Muscle layer of colon (tissue), 2 donors: ENCODE measurements around the gene DPF3.

ENCODE experiments used
- H3K27ac ChIP-seq: one replicate; pipeline ENCODE4 v1.7.0; 2013; ENCODE audit warnings: low read depth, mild to moderate bottlenecking, low read length, moderate library complexity
- H3K27me3 ChIP-seq, 2 donors: one replicate each; pipeline ENCODE4 v1.7.0; 2013; ENCODE audit warnings: low read length in 2 of 2, mild to moderate bottlenecking in 2 of 2; ENCODE audit not compliant: insufficient read depth in 2 of 2, control insufficient read depth in 1 of 2
- H3K36me3 ChIP-seq: one replicate; pipeline ENCODE4 v1.7.0; 2013; ENCODE audit warnings: mild to moderate bottlenecking, low read length; ENCODE audit not compliant: insufficient read depth
- H3K4me1 ChIP-seq: one replicate; pipeline ENCODE4 v1.7.0; 2013; ENCODE audit warnings: mild to moderate bottlenecking, low read length; ENCODE audit not compliant: insufficient read depth
- H3K4me3 ChIP-seq, 2 donors: one replicate each; pipeline ENCODE4 v1.7.0; 2013; ENCODE audit warnings: low read length in 2 of 2, low read depth in 1 of 2, mild to moderate bottlenecking in 1 of 2, moderate library complexity in 1 of 2
- H3K9ac ChIP-seq: one replicate; pipeline ENCODE4 v1.7.0; 2013; ENCODE audit warnings: low read length
- H3K9me3 ChIP-seq: one replicate; pipeline ENCODE4 v1.7.0; 2013; ENCODE audit warnings: mild to moderate bottlenecking, low read length
- donor health status: abdominal sarcoma.
- donor health status: Adenocarcinoma of cecum.

Gene DPF3

GRCh38 chr14:72607386-72608130 lies 286.3 kb downstream of the DPF3 start:
- H3K4me3 ChIP-seq = no peak overlapping the region
- H3K4me1 ChIP-seq = no peaks in the 10 kb centered on the region
- no peaks in the 10 kb centered on the region for H3K9me3 ChIP-seq
- H3K9ac ChIP-seq = no peak overlapping the region
- no peaks in the 10 kb centered on the region for H3K36me3 ChIP-seq
- H3K27me3 ChIP-seq = no peaks in the 10 kb centered on the region
- no peak overlapping the region for H3K27ac ChIP-seq

- no peaks in the 10 kb centered on the region for H3K27me3 ChIP-seq
- no peak overlapping the region for H3K4me3 ChIP-seq
- H3K9me3 ChIP-seq = no peaks in the 10 kb centered on the region
- no peaks in the 10 kb centered on the region for H3K36me3 ChIP-seq
- no peak overlapping the region for H3K27ac ChIP-seq
- no peak overlapping the region for H3K9ac ChIP-seq
- H3K4me1 ChIP-seq = no peaks in the 10 kb centered on the region
Measured at GRCh38 chr14:72606879-72607278, 287.0 kb downstream of the DPF3 start.

- Histone ChIP-seq H3K27me3 (no peaks in the 10 kb centered on the region), H3K9ac (no peak overlapping the region), H3K4me3 (no peak overlapping the region), H3K9me3 (no peaks in the 10 kb centered on the region), H3K27ac (no peak overlapping the region), H3K36me3 (no peaks in the 10 kb centered on the region), H3K4me1 (no peaks in the 10 kb centered on the region)
Measured at GRCh38 chr14:72605921-72606220, 288.0 kb downstream of the DPF3 start.

GRCh38 chr14:72605096-72605920 lies 288.6 kb downstream of the DPF3 start:
- no peak overlapping the region for H3K4me3 ChIP-seq
- H3K36me3 ChIP-seq = no peaks in the 10 kb centered on the region
- no peak overlapping the region for H3K27ac ChIP-seq
- H3K4me1 ChIP-seq = no peaks in the 10 kb centered on the region
- no peak overlapping the region for H3K9ac ChIP-seq
- no peaks in the 10 kb centered on the region for H3K9me3 ChIP-seq
- H3K27me3 ChIP-seq = no peaks in the 10 kb centered on the region

GRCh38 chr14:72604133-72604532 lies 289.8 kb downstream of the DPF3 start:
- H3K27ac ChIP-seq = no peak overlapping the region
- no peaks in the 10 kb centered on the region for H3K27me3 ChIP-seq

GRCh38 chr14:72603639-72604038 lies 290.3 kb downstream of the DPF3 start:
- Histone ChIP-seq H3K4me1 (no peaks in the 10 kb centered on the region), H3K27me3 (no peaks in the 10 kb centered on the region)

More at GRCh38 chr14:72604133-72604532, 289.8 kb downstream of the DPF3 start:
- Histone ChIP-seq H3K4me1 (no peaks in the 10 kb centered on the region), H3K9me3 (no peaks in the 10 kb centered on the region), H3K9ac (no peak overlapping the region), H3K4me3 (no peak overlapping the region), H3K36me3 (no peaks in the 10 kb centered on the region)

GRCh38 chr14:72600551-72601330 lies 293.2 kb downstream of the DPF3 start:
- Histone ChIP-seq H3K9ac (no peak overlapping the region), H3K4me3 (no peak overlapping the region), H3K27ac (no peak overlapping the region), H3K4me1 (no peaks in the 10 kb centered on the region), H3K36me3 (no peaks in the 10 kb centered on the region), H3K27me3 (no peaks in the 10 kb centered on the region), H3K9me3 (no peaks in the 10 kb centered on the region)

More at GRCh38 chr14:72603639-72604038, 290.3 kb downstream of the DPF3 start:
- no peak overlapping the region for H3K9ac ChIP-seq
- H3K9me3 ChIP-seq = no peaks in the 10 kb centered on the region
- no peaks in the 10 kb centered on the region for H3K36me3 ChIP-seq
- no peak overlapping the region for H3K4me3 ChIP-seq
- H3K27ac ChIP-seq = no peak overlapping the region

GRCh38 chr14:72599579-72600470 lies 294.1 kb downstream of the DPF3 start:
- no peak overlapping the region for H3K27ac ChIP-seq
- H3K36me3 ChIP-seq = no peaks in the 10 kb centered on the region
- H3K4me1 ChIP-seq = no peaks in the 10 kb centered on the region
- H3K4me3 ChIP-seq = no peak overlapping the region
- no peaks in the 10 kb centered on the region for H3K27me3 ChIP-seq
- H3K9me3 ChIP-seq = no peaks in the 10 kb centered on the region
- no peak overlapping the region for H3K9ac ChIP-seq

- H3K9ac ChIP-seq = no peak overlapping the region
- no peaks in the 10 kb centered on the region for H3K4me1 ChIP-seq
- H3K27ac ChIP-seq = no peak overlapping the region
- no peaks in the 10 kb centered on the region for H3K36me3 ChIP-seq
- H3K4me3 ChIP-seq = no peak overlapping the region
- H3K27me3 ChIP-seq = no peaks in the 10 kb centered on the region
- no peaks in the 10 kb centered on the region for H3K9me3 ChIP-seq
Measured at GRCh38 chr14:72598306-72598705, 295.6 kb downstream of the DPF3 start.

- Histone ChIP-seq H3K4me3 (no peak overlapping the region), H3K9ac (no peak overlapping the region), H3K36me3 (no peaks in the 10 kb centered on the region), H3K27ac (no peak overlapping the region), H3K9me3 (no peaks in the 10 kb centered on the region), H3K27me3 (no peaks in the 10 kb centered on the region), H3K4me1 (no peaks in the 10 kb centered on the region)
Measured at GRCh38 chr14:72597252-72598233, 296.4 kb downstream of the DPF3 start.
